Stimulated activated CD8-positive, alpha-beta memory T cell treated with anti-CD3 and anti-CD28 coated beads, Interleukin-4, amount 100 ng/mL, for 48 hours (primary cell): ENCODE measurements around the gene MPDU1.

Experiments
- DNase-seq: peaks from one replicate; pipeline ENCODE4 v3.0.0-alpha.2; 2020

Gene MPDU1

DNA sequence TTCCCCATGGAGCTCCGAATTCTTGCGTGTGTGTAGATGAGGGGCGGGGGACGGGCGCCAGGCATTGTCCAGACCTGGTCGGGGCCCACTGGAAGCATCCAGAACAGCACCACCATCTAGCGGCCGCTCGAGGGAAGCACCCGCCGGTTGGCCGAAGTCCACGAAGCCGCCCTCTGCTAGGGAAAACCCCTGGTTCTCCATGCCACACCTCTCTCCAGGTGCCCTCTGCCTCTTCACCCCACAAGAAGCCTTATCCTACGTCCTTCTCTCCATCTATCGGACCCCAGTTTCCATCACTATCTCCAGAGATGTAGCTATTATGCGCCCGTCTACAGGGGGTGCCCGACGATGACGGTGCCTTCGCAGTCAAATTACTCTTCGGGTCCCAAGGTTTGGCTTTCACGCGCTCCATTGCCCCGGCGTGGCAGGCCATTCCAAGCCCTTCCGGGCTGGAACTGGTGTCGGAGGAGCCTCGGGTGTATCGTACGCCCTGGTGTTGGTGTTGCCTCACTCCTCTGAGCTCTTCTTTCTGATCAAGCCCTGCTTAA lies 22.6 kb upstream of the MPDU1 start:
- peak; percentile 92 for DNase-seq

DNA sequence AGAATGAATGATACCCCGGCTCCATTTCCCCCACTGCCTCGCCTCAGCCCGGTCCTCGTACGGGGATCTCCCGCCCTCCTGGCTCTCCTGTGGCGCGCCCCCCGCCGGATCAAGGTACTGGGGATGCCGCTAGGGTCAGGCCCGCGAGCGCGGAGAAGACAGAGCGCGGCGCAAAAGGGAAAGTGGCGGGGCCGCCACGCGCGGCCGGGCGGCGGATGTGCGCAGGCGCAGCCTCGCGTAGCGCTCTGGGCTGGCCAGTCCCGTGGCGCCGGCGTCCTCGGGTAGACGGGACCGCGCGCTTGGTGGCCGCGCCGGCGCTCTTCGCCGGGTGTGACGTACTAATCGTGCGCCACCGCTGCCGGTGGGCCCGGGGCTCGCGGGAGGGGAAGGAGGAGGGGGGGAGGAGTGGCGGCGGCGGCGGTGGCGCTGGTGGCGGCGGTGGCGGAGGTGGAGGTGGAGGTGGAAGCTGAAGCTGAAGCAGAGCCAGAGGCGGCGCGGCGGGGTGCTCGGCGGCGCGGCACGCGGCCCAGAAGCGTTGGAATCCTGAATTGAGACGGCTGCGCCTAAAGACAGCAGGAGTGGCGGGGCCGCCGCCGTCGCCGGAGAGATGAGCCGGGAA lies 22.0 kb upstream of the MPDU1 start, which contains the start of gene SENP3:
TSS of gene SENP3 (plus strand) at position 331 of the 619 bp plus-strand sequence. CDS start 1,158 bp downstream, outside the sequence.
- peak; percentile 92 for DNase-seq

DNA sequence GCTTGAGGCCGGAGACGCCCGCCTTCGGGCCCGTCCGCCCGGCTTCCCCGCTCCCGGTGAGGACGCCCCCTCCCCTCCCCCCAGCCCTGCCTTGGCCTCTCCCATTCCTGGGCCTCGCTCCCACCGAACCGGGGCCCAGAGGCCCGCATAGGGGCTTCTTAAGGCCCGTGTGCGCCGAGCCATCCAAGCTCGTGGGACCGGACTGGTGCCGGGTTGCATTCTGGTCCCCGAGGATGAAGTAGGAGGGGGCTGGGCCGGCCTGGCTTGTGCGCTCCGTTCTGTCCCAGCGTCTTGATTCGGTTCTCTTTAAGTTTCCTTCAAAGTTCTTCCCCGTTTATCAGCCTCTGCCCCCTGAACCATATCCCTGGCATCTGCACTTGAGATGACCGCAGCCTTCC lies 21.4 kb upstream of the MPDU1 start:
- no peak for DNase-seq

DNA sequence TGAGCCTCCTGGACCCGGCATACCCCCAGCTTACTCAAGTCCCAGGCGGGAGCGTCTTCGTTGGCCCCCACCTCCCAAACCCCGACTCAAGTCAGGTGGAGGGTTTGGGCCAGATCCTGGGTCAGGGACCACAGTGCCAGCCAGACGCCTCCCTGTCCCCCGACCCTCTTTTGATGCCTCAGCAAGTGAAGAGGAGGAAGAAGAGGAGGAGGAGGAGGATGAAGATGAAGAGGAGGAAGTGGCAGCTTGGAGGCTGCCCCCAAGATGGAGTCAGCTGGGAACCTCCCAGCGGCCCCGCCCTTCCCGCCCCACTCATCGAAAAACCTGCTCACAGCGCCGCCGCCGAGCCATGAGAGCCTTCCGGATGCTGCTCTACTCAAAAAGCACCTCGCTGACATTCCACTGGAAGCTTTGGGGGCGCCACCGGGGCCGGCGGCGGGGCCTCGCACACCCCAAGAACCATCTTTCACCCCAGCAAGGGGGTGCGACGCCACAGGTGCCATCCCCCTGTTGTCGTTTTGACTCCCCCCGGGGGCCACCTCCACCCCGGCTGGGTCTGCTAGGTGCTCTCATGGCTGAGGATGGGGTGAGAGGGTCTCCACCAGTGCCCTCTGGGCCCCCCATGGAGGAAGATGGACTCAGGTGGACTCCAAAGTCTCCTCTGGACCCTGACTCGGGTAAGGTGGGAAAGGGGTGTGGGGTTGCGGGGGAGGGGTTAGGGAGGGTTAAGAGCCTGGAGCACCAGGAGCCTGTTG lies 20.4 kb upstream of the MPDU1 start:
- no peak for DNase-seq

DNA sequence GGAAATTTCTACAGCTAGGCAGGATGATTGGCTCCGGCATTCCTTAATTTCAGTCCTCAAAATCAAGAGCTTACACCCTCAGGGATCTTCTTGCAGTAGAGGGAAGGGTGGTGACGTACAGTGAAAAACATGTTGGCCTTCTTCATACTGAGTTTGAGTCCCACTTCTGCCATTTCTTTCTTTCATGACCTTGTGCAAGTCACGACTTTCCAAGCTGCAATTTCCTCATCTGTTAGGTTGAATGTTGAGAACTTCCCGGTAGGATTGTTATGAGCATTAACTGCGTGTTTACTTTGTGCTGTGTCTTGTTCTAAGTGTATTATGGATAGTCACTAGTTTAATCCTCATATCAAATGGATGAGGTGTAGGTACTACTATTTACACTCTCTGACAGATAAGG lies 14.1 kb upstream of the MPDU1 start:
- DNase-seq, result no peak

DNA sequence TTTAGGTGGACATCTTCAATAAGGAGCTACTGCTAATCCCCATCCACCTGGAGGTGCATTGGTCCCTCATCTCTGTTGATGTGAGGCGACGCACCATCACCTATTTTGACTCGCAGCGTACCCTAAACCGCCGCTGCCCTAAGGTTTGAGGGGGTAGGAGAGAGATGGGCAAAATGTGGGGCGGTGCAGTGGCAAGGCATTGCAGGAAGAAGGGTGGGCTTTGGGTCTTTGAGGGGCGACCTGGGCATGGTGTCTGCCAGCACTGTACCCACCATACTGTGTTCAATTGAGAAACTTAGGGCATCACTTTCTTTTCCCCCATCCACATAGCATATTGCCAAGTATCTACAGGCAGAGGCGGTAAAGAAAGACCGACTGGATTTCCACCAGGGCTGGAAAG lies 13.3 kb upstream of the MPDU1 start:
- no peak for DNase-seq

DNA sequence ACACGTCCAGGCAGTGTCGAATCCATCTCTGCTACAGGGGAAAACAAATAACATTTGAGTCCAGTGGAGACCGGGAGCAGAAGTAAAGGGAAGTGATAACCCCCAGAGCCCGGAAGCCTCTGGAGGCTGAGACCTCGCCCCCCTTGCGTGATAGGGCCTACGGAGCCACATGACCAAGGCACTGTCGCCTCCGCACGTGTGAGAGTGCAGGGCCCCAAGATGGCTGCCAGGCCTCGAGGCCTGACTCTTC lies 11.4 kb upstream of the MPDU1 start:
- DNase-seq, result no peak

DNA sequence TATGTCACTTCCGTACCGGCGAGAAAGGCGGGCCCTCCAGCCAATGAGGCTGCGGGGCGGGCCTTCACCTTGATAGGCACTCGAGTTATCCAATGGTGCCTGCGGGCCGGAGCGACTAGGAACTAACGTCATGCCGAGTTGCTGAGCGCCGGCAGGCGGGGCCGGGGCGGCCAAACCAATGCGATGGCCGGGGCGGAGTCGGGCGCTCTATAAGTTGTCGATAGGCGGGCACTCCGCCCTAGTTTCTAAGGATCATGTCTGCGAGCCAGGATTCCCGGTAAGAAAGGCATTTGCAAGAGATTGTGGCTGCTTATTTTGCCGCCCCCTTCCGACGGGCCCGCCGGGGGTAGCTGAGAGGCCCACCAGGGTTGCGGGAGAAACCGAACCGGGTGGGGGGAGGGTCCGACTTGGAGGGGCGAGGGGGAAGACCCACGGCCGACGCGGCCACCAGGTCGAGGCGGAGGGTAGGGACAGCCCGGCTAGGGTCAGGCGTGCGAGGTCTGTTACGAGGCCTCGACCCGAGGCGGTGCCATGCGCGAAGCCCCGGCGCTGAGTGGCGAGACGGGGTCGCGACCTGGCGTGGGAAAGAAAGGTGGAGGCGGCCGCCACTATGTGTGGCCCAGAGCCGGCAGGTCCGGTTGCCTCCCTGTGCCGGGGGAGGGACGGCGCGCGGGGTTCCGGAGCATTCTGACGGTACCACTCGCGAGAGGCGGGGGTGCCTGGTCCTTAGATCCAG lies 10.9 kb upstream of the MPDU1 start:
- DNase-seq, result peak; percentile 100

DNA sequence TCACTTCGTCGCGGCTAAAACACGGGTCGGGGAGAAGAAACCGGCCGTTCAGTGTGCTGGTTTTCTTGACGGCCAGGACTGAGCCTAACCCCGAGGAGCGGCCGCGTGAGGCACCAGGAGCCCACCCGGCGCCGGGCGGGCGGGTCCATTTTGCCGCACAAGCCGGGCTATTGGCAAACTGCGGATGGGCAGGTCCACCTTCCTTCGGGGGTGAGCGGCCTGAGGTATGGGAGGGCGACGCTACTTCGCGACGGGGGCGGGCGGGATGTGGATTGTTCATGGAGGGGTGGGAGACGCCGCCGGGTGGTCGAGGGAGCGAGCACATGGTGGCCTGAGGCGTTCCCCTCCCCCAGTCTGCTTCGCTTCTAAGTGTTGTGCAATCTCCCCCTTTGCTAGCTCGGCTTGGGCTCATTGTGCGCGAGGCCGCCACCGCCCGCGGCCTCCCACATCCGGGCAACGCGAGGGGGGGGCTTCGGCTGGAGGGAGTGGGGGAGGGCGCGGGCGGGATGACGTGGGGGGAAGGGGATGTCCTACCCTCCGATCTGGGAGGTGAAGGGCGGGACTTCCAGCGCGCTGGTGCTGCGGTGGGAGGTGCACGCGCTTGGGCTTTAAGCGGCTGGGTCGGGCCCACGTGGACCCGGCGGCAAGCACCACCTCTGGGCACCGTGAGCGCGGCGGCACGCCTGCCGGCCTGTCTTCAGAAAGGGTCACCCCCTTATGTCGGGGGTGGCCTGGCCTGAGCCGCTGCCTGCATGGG lies 10.2 kb upstream of the MPDU1 start:
- peak; percentile 91 for DNase-seq

DNA sequence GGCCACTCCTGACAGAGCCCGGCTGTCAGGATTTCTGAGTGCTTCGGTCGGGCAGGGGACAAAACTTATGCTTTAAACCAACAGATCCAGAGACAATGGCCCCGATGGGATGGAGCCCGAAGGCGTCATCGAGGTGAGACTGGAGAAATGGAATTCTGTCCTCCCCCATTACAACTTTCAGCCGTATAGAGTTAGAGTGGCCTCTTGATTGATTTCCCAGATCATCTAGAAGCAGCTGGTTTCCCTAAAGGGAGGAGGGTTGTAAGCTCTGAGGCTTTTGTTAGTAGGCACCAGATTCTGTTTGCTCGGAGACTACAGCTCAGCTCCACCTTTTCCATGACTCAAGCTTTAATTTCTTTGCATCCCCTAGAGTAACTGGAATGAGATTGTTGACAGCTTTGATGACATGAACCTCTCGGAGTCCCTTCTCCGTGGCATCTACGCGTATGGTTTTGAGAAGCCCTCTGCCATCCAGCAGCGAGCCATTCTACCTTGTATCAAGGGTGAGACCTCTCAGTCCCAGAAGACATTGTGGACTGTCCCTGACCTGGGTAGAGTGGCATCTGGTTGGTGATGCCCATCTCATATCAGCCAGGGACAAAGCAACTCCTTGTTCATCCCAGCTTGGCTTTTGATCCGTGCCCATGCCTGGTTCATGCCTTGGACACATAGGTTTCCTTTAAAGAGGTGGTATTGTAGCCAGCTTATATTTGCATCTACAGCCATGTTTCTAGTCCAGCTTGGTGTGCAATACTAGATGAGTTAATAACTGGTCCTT lies 9.3 kb upstream of the MPDU1 start:
- no peak for DNase-seq

DNA sequence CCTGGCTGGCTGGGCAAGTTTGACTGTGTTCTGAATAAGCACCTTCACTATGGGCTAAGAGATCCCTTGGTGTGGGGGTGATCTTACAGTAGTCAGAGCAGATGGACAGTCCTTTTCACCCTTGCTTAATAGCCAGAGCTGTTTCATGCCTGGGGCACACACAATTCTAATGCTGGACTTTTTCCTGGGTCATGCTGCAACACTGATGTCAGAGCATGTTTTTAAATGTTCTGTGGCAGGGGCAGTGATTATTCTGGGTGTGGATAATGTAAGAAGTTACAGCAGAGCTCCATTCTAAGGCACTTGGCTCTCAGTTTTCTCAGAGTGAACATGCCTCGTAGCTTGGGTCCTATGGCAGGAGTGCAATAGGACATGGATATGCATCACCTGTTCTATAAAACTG lies 8.2 kb upstream of the MPDU1 start:
- DNase-seq, result no peak

DNA sequence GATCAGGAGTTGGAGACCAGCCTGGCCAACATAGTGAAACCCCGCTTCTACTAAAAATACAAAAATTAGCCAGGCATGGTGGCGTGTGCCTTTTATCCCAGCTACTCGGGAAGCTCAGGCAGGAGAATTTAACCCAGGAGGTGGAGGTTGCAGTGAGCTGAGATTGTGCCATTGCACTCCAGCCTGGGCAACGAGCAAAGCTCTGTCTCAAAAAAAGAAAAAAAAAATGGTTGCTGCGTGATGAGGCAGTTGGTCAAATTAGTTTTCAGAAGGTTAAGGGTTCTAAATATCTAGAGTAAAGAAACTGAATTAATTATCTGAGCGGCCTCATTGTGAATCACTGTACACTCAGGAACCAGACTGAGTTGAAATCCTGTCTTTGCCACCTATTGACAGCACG lies 7.7 kb upstream of the MPDU1 start:
- no peak for DNase-seq

DNA sequence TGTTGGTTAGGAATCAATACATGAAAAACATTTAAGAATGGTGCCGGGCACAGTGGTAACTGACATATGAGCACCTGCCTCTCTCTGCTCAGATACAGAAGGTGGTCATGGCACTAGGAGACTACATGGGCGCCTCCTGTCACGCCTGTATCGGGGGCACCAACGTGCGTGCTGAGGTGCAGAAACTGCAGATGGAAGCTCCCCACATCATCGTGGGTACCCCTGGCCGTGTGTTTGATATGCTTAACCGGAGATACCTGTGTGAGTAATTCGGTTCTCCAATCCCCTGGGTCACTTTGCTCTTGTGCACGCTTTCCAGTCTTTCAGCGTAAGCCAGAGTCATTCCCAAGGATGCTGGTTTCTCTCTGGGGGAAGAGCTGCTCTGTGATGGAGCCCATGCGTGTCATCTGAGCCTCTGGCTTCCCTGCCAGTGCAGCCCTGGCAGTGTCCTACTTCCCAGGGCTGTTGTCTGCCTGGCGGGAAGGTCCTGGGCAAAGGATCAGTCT lies 7.2 kb upstream of the MPDU1 start:
- peak; percentile 37 for DNase-seq

DNA sequence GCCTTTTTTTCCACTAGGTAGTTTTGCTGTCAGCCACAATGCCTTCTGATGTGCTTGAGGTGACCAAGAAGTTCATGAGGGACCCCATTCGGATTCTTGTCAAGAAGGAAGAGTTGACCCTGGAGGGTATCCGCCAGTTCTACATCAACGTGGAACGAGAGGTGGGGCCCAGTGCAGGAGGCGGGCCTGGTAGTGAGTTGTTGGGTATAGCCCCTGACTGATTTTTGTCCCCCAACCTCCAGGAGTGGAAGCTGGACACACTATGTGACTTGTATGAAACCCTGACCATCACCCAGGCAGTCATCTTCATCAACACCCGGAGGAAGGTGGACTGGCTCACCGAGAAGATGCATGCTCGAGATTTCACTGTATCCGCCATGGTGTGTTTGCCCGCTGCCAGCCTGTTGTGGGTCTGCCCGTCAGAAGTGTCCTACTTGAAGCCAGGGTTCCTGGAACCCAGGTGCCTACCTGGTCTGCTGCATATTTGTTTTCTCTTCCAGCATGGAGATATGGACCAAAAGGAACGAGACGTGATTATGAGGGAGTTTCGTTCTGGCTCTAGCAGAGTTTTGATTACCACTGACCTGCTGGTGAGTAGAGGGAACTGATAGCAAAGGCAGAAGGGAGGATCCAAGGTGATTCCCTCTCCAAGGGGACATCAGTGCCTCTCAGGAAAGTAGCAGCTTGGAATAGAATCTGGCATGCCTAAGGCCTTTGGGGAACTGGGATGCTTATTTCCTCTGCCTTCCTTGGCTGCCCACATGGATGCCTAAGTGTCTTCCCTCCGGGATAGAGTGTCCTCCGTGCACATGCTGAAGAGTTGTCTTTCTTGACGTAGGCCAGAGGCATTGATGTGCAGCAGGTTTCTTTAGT lies 6.1 kb upstream of the MPDU1 start:
- no peak for DNase-seq

DNA sequence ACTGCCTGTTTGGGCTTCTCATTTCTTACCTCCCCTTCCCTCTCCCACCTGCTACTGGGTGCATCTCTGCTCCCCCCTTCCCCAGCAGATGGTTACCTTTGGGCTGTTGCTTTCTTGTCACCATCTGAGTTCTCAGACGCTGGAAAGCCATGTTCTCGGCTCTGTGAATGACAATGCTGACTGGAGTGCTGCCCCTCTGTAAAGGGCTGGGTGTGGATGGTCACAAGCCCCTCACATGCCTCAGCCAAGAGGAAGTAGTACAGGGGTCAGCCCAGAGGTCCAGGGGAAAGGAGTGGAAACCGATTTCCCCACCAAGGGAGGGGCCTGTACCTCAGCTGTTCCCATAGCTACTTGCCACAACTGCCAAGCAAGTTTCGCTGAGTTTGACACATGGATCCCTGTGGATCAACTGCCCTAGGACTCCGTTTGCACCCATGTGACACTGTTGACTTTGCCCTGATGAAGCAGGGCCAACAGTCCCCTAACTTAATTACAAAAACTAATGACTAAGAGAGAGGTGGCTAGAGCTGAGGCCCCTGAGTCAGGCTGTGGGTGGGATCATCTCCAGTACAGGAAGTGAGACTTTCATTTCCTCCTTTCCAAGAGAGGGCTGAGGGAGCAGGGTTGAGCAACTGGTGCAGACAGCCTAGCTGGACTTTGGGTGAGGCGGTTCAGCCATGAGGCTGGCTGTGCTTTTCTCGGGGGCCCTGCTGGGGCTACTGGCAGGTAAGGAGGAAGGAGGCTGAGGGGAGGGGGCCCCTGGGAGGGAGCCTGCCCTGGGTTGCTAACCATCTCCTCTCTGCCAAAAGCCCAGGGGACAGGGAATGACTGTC lies 4.4 kb upstream of the MPDU1 start, which contains the start of gene CD68:
TSS of gene CD68 (plus strand) at position 638 of the 833 bp plus-strand sequence. CDS start at position 678, 40 bp downstream.
- DNase-seq, result peak; percentile 82

DNA sequence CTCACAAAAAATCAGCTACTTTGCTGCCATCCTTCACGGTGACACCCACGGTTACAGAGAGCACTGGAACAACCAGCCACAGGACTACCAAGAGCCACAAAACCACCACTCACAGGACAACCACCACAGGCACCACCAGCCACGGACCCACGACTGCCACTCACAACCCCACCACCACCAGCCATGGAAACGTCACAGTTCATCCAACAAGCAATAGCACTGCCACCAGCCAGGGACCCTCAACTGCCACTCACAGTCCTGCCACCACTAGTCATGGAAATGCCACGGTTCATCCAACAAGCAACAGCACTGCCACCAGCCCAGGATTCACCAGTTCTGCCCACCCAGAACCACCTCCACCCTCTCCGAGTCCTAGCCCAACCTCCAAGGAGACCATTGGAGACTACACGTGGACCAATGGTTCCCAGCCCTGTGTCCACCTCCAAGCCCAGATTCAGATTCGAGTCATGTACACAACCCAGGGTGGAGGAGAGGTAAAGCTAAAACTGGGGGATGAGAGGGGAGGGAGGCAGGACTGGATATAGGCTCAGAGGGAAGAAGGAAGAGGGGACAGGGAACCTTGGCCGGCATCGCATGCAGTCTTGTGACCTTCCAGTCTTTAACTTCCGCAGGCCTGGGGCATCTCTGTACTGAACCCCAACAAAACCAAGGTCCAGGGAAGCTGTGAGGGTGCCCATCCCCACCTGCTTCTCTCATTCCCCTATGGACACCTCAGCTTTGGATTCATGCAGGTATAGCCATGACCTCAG lies 3.6 kb upstream of the MPDU1 start:
- no peak for DNase-seq

DNA sequence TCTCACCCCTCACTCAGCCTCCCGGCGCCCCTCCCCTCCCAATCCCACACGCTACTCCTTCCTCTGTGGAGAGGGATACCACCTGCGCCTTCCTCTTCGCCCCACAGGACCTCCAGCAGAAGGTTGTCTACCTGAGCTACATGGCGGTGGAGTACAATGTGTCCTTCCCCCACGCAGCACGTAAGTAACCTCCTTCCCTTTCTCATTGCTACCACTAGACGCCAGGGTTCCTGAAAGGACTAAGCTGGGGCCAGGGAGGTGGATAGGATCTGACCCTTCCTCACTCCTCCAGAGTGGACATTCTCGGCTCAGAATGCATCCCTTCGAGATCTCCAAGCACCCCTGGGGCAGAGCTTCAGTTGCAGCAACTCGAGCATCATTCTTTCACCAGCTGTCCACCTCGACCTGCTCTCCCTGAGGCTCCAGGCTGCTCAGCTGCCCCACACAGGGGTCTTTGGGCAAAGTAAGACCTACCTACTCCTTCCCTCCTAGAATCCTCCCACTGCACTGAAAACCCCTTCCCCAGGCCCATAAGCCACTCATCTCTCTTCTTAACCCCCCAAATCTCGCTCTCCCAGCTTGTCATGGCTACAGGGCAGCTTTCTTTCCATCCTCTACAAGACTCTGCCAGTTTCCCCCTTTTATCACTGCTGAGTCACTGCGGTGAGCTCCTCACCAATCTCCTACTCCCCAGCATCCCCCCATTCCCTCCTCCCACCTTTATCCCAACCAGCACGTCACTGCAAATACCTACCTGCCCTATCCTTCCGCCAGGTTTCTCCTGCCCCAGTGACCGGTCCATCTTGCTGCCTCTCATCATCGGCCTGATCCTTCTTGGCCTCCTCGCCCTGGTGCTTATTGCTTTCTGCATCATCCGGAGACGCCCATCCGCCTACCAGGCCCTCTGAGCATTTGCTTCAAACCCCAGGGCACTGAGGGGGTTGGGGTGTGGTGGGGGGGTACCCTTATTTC lies 2.8 kb upstream of the MPDU1 start:
- no peak for DNase-seq
